ENCODE data around the gene TUT1. TPM values are rescaled to one million over a fixed set of nuclear protein-coding genes. Genes with fewer than 3 reads are reported as not detected.

TUT1 gene
- total RNA-seq, 6 experiments from 2014 or later: 12.3 to 34.2 (median 21.1) TPM

GRCh38 chr11:62580959-62581715 is 10.2 kb downstream of the TUT1 start:
- Histone ChIP-seq H3K4me3 (no peak overlapping the region), H3K4me1 (peaks cover 0 to 10% (median 2%) of the 10 kb centered on the region in 4 donors), H3K27me3 (no peaks in the 10 kb centered on the region), H3K9me3 (no peaks in the 10 kb centered on the region), H3K27ac (peak overlapping the region in 1 of 3 donors; percentile 13), H3K36me3 (peaks cover 0 to 58% (median 19%) of the 10 kb centered on the region in 4 donors)
- ATAC-seq (peak in 3 of 4 donors; percentile 5 to 61 (median 17)), DNase-seq (peak in 1 of 3 donors; percentile 48)
- TF ChIP-seq POLR2A (IDR thresholded peaks at IDR 0.05) (no peak), CTCF (IDR thresholded peaks at IDR 0.05) (no peak)
- WGBS (ENCODE audit: insufficient coverage, low coverage, low lambda C conversion rate, missing lambda C conversion rate): 92% methylated on average over 17 of the region's 18 CpGs
- intact Hi-C loops (cut with DNase I): no loop called here

GRCh38 chr11:62579252-62579651 is 12.1 kb downstream of the TUT1 start:
- ATAC-seq (no peak), DNase-seq (no peak)
- H3K27ac ChIP-seq: peak overlapping the region in 1 of 3 donors; percentile 13
- TF ChIP-seq POLR2A (IDR thresholded peaks at IDR 0.05) (no peak), CTCF (IDR thresholded peaks at IDR 0.05) (no peak)
- H3K9me3 ChIP-seq: no peaks in the 10 kb centered on the region
- H3K27me3 ChIP-seq: no peaks in the 10 kb centered on the region
- no peak overlapping the region for H3K4me3 ChIP-seq
- 82% methylated on average over 2 of the region's 2 CpGs for WGBS (ENCODE audit: insufficient coverage, low coverage, low lambda C conversion rate, missing lambda C conversion rate)
- H3K4me1 ChIP-seq: peaks cover 0 to 19% (median 2%) of the 10 kb centered on the region in 4 donors
- H3K36me3 ChIP-seq: peaks cover 0 to 54% (median 13%) of the 10 kb centered on the region in 4 donors
- intact Hi-C loops (cut with DNase I): no loop called here

GRCh38 chr11:62578541-62578940 is 12.8 kb downstream of the TUT1 start:
- H3K4me1 ChIP-seq: peaks cover 0 to 19% (median 2%) of the 10 kb centered on the region in 4 donors
- TF ChIP-seq POLR2A (IDR thresholded peaks at IDR 0.05) (no peak), CTCF (IDR thresholded peaks at IDR 0.05) (no peak)
- H3K36me3 ChIP-seq: peaks cover 0 to 54% (median 12%) of the 10 kb centered on the region in 4 donors
- H3K27ac ChIP-seq: no peak overlapping the region
- no peak for ATAC-seq
- H3K4me3 ChIP-seq: no peak overlapping the region
- 91% methylated on average over 5 of the region's 11 CpGs for WGBS (ENCODE audit: insufficient coverage, low coverage, low lambda C conversion rate, missing lambda C conversion rate)
- no peak for DNase-seq
- intact Hi-C loops (cut with DNase I): no loop called here
- no peaks in the 10 kb centered on the region for H3K27me3 ChIP-seq
- H3K9me3 ChIP-seq: no peaks in the 10 kb centered on the region

- no peak overlapping the region for H3K4me3 ChIP-seq
- peaks cover 0 to 55% (median 11%) of the 10 kb centered on the region in 4 donors for H3K36me3 ChIP-seq
- peaks cover 0 to 27% (median 2%) of the 10 kb centered on the region in 4 donors for H3K4me1 ChIP-seq
- no peaks in the 10 kb centered on the region for H3K27me3 ChIP-seq
- peak in 1 of 3 donors; percentile 41 for DNase-seq
- peak overlapping the region; percentile 96 to 100 (median 99) for H3K27ac ChIP-seq
- WGBS (ENCODE audit: insufficient coverage, low coverage, low lambda C conversion rate, missing lambda C conversion rate): 51% methylated on average over 9 of the region's 12 CpGs
- intact Hi-C loops (cut with DNase I): no loop called here
- H3K9me3 ChIP-seq: no peaks in the 10 kb centered on the region
- peak in 2 of 4 donors; percentile 5 to 7 for ATAC-seq
- TF ChIP-seq CTCF (IDR thresholded peaks at IDR 0.05): no peak
- no peak for TF ChIP-seq POLR2A (IDR thresholded peaks at IDR 0.05)
Observed at GRCh38 chr11:62577046-62577714, 14.1 kb downstream of the TUT1 start.
